GM21360 (cell line): Measurements from ENCODE around the gene TERB1.
"Not testable (repeated sequence)": the region's sequence is repeated elsewhere in the genome, so short reads cannot be mapped to it uniquely, and the experiment has no call there.

Experiments used
- ATAC-seq: cut with Tn5 transposase; IDR thresholded peaks from one replicate; pipeline ENCODE4 v1.9.1; 2021; ENCODE audit warnings: mild to moderate bottlenecking, moderate library complexity; ENCODE audit not compliant: unreplicated experiment

TERB1 gene

DNA sequence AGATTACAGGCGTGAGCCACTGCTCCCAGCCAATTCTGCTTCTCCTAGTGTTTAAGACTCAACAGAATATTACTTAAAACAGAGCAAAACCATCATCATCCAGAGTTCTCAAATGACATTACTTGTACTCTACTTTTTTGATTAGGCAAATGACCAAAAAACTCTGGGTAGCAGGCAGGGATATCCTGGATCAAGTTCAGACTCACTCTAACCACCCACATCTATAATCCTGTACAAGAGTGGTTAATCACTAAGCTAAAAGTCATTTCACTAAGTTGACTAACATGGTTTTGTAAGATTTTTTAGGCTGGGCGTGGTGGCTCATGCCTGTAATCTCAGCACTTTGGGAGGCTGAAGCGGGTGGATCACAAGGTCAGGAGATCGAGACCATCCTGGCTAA lies 22.6 kb upstream of the TERB1 start:
- no peak for ATAC-seq

DNA sequence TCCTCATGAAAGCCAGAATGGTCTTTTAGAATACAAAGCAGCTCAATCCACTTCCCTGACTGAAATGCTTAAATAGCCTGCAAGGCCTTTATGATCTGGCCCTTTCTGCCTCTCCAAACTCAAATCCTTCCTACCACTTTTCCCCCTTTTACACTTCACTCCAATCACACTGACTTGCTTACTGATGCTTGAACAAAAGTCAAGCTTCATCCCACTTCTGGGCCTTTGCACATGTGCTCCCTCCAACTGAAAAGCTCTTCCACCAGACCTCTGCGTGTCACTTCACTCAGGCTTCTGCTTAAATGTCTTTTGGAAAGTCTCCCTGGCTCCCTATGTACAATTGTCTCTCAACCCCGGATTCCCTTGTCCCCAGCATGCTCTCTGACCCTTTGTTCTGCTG lies 13.3 kb upstream of the TERB1 start:
- no peak for ATAC-seq

DNA sequence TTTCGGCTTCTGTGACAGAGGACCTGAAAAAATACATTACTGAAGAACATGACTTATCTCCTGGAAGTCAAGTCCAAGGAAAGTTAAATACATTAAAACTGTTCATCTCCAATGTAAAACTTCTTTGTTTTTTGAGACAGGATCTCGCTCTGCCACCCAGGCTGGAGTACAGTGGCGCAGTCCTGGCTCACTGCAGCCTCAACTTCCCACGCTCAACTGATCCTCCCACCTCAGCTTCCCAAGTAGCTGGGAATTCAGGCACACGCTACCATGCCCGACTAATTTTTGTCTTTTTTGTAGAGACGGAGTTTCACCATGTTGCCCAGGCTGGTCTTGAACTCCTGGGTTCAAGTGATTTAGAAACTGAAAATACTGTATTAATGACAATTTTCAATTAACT lies 9.7 kb upstream of the TERB1 start:
- no peak for ATAC-seq

GRCh38 chr16:66810391-66810790 lies 9.0 kb upstream of the TERB1 start:
- ATAC-seq = no peak

GRCh38 chr16:66809765-66810164 lies 8.4 kb upstream of the TERB1 start:
- ATAC-seq = no peak

DNA sequence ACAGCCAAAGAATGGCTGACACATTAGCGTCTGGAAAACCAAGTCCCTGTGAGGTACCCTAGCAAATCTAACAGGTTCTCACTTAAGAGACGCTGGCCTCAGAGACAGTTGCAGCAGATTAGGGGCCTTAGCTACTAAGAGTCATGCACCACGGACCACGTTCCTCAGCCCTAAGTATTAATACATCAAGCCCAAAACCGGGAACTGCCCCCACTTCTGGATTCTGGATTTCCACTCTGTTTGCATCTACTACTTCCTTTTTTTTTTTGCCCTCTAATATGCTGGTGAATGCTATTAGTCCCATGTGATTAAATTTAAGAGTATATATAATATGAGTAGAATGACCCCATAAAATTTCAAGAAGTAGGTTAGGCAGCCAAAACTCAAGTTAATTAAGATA lies 775 bp upstream of the TERB1 start:
- no peak for ATAC-seq

- no peak for ATAC-seq
These were observed 528 bp downstream of the TERB1 start for GRCh38 chr16:66800856-66801255.

- ATAC-seq = no peak
These were observed 3.2 kb downstream of the TERB1 start for GRCh38 chr16:66798161-66798560.

- ATAC-seq = not testable (repeated sequence)
These were observed 7.4 kb downstream of the TERB1 start for GRCh38 chr16:66793984-66794383.

DNA sequence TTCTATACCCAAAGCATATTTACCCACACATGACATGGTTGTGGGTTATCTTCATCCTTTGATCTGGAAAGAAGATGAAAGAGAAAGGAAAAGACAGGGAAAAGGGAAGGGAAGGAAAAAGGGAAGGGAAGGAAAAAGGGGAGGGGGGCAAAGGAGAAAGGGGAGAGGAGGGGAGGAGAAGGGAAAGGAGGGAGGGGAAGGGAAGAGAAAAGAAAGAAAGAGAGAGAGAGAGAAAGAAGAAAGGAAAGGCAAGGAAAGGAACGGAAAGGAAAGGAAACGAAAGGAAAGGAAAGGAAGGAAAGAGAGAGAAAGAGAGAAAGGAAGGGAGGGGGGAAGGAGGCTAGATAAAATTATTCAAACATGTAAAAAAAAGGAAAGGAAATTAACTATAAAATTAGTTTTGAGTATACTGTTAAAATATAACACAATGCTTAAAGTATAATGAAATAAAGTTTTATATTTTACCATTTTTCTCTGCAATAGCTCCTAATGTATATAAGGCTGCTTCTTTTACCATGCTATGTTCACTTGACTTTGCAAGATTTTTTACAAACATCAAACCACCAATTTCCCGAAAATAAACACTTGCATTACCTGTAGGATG lies 11.2 kb downstream of the TERB1 start:
- no peak for ATAC-seq

GRCh38 chr16:66787427-66787826 lies 14.0 kb downstream of the TERB1 start:
- ATAC-seq = no peak

DNA sequence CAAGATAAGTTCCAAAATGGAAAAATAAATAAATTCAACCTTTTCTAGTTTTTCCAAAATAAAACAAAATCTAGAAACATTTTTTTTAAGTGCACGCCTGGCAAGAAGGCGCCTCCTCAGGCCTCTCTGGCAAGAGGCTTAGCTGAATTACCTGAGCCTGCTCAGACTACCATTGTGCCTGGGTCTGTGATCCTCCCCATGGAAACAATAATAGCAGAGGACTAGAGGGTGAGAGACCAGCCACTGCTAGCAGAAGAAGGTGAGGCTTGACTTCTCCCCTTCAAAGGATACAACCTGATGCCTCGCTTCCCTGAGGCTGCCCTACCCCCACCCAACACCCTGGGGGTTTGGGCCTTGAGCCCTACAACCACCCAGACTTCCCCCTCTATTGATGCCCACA lies 14.8 kb downstream of the TERB1 start:
- ATAC-seq = no peak

DNA sequence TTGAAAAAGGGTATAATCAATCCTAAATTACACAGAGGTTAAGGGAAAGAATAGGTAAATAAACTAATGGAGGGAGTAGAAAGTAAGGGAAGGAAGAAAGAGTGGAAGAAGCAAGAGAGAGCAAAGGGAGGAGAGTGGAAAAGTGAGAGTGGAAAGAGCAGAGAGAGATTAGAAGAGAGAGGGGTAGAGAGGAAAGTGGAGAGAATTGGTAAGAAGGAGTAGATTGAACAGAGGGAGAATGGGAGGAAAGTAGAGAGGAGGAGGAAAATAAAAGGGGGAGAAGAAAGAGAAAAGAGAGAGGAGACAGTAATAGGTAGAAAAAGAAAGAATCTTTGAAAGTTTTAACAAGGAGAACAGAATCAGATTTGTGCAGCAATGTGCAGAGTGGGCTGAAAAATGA lies 24.9 kb downstream of the TERB1 start:
- ATAC-seq = no peak

DNA sequence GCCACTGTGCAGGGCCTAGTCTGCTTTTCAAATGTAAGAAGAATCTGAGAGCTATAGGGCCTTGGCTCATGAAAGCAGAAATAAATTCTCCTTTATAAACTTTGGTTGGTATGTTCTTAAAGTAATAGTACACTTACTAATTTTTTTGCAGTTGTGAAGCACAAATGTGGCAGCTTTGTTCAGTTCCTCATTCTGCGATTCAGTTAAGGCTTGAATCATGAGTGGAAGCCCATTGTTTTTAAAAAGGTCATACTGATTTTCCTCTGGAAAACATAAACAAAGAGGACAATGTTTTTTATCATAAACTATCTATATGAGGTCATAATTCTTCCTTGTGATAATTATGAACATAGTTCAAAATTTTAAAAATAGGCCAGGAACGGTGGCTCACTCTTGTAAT lies 26.4 kb downstream of the TERB1 start:
- ATAC-seq = no peak

DNA sequence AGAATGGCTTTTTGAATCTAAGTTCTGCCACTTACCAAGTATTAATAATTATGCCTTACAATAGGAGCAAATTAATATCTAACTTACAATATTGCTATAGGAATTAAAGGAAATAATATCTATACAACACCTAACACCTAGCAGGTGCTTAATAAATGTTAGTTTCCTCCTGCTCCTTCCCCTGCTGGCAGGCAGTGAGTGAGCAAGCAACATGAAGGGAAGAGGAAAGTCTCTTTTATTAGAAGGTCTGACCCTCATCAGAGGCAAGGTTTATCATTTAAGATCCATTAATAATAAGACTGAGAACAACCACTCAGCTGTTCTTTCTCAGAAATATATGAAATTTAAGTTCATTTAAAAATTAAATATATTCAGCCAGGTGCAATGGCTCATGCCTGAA lies 43.3 kb downstream of the TERB1 start:
- no peak for ATAC-seq

GRCh38 chr16:66754819-66755218 lies 46.6 kb downstream of the TERB1 start:
- ATAC-seq = no peak

DNA sequence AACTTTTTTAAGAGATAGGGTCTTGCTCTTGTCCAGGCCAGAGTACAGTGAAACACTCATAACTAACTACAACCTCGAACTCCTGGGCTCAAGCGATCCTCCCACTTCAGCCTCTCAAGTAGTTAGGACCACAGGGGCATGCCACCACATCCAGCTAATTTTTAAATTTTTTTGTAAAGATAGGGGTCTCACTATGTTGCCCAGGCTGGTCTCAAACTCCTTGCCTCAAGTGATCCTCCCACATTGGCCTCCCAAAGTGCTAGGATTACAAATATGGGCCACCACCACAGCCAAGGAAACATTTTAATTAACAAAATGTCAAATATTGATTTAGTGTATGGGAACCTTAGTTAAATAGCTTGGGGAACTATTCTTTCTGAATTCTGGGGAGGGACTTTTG lies 47.2 kb downstream of the TERB1 start:
- no peak for ATAC-seq

DNA sequence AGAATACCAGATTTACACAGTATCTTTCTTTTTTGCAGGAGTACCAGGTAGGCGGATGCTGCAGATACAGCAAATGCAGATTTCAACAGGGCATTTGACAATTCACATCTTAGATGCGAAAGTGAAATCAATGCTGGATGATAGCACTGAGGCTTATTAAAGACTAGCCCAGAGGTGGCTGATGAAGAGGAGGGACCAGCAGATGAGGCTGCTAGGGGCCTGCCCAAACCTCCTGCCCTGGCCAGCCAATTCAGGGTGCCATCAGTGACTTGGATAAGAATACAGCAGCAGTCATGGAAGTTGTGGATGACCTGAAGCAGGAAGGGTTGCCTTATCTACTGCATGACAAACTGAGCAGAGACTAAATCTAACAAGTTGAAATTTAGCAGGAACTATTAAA lies 48.4 kb downstream of the TERB1 start:
- ATAC-seq = no peak

DNA sequence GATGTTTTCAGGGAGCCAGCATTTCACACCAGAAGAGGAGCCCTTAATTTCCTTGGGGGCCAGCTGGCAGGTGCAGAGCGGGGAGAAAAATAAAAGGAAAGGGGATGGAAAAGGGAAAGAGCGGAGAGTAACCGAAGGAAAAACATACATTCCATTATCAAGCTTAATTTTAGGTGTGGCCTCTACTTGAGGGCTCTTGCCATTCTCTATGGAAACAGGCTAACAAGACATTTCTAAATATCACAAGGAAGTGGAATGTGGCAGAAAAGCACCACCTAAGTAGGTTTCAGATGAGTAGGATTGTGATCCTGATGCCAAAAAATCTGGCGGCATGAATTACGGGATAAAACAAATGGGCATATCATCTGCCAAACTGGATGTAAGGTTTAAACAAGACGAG lies 49.0 kb downstream of the TERB1 start:
- no peak for ATAC-seq

GRCh38 chr16:66751992-66752322 lies 49.4 kb downstream of the TERB1 start:
- no peak for ATAC-seq

DNA sequence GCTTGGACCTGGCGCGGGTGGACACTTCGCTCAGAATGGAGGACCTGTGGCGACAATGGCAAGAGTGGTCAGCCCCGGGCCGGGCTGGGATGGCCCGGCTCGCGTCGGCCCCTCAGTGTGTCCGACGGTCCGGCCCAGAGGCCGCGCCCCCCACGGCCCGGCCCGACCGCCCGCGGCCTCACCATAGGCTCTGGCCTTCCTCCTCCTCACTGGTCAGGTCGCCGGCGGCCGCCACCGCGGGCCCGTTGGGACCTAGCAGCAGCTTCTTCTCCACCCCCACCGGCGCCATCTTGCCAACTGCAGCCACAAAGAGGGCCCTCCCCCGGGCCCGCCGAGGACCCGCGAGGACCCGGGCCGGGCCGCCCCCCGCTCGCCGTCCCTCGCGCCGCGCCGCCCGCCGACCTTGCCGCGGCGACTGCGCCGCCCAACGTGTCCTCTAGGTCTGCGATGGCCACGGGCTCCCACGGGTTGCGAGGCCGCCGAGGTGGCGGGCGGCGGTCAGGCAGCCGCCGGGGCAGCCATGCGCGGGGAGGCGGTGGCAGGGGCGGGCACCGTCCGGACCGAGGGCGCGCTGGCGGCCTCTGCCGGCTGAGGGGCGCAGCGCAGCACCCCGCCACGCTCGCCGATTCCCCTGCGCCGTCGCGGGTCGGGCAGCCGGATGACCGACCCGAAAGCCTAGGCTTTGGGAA lies 49.9 kb downstream of the TERB1 start, which contains the start of gene DYNC1LI2:
Gene DYNC1LI2 (minus strand): TSS at position 307 of the 689 bp plus-strand sequence. CDS start 18 bp downstream, at position 289.
- peak; percentile 81 for ATAC-seq

DNA sequence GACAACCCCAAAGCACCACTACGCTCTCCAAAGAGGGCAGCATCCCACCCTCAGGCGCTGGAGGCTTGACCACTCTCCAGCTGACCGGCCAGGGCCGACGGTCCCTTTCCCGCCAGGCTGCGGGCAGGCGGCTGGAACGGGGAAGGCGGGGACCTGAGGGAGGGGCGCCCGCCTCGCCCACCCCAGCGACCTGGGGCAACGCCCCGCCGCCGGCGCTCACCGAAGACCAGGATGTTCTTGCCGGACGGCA lies 50.4 kb downstream of the TERB1 start:
- peak; percentile 8 for ATAC-seq
